NCI-H146 treated with DMSO at 0.1 percent for 48 hours (cell line): ENCODE results near the gene RUSC1.
"Not testable (repeated sequence)": the region's sequence is repeated elsewhere in the genome, so short reads cannot be mapped to it uniquely, and the experiment has no call there.

Experiments used
- DNase-seq: peaks from one replicate; lab custom pipeline; 2025; ENCODE audit not compliant: unreplicated experiment; lab: John Stamatoyannopoulos, UW

The RUSC1 gene, protein sequence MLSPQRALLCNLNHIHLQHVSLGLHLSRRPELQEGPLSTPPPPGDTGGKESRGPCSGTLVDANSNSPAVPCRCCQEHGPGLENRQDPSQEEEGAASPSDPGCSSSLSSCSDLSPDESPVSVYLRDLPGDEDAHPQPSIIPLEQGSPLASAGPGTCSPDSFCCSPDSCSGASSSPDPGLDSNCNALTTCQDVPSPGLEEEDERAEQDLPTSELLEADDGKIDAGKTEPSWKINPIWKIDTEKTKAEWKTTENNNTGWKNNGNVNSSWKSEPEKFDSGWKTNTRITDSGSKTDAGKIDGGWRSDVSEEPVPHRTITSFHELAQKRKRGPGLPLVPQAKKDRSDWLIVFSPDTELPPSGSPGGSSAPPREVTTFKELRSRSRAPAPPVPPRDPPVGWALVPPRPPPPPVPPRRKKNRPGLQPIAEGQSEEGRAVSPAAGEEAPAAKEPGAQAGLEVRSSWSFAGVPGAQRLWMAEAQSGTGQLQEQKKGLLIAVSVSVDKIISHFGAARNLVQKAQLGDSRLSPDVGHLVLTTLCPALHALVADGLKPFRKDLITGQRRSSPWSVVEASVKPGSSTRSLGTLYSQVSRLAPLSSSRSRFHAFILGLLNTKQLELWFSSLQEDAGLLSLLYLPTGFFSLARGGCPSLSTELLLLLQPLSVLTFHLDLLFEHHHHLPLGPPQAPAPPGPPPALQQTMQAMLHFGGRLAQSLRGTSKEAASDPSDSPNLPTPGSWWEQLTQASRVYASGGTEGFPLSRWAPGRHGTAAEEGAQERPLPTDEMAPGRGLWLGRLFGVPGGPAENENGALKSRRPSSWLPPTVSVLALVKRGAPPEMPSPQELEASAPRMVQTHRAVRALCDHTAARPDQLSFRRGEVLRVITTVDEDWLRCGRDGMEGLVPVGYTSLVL

DNA sequence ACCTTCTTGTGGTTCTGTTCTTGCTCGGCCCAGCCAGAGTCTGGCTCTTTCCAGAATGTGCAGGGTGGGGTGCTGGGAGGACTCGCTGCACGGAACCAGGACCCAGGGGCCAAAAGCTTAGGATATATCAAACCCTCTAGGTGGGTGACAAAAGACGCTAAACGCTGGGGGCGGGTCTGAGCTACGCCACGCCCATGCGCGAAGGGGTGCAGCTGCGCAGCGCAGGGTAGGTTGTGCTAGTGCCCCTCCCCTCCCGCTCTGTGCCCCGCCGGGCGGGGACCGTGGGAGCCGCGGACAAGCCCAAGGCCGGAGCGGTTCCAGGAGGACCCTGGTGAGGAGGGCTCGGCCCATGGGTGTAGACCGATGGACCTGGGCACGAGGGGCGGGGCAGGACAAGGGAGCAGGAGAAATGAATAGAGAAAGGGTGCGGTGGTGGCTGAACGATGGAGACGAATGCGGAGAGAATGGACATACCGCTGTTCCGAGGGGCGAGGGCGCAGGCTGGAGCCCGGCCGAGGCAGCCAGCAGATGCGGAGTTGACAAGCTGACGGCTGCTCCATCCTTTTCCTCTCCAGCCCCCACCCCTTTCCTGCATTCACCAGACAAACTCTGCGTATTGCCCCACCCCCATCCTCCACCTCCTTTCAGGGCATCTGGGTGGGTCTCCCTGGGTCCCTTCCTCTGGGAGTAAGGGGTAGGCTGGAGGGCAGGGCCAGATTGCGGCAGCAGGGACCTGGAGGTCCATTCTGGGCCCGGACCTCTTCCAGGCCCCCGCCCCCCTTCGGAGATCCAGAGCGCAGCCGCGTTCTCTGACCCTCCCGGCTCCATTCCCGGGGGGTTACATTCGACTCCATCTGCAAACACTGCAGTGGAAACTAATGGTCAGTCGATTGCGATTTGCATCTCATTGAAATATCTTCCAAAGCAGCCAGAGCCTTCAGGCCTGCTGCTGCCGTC is at the start of gene RUSC1:
RUSC1 (plus strand) TSS at position 234 of the 957 bp plus-strand sequence. CDS start 880 bp downstream, outside the sequence.
- DNase-seq, result peak; percentile 10

DNA sequence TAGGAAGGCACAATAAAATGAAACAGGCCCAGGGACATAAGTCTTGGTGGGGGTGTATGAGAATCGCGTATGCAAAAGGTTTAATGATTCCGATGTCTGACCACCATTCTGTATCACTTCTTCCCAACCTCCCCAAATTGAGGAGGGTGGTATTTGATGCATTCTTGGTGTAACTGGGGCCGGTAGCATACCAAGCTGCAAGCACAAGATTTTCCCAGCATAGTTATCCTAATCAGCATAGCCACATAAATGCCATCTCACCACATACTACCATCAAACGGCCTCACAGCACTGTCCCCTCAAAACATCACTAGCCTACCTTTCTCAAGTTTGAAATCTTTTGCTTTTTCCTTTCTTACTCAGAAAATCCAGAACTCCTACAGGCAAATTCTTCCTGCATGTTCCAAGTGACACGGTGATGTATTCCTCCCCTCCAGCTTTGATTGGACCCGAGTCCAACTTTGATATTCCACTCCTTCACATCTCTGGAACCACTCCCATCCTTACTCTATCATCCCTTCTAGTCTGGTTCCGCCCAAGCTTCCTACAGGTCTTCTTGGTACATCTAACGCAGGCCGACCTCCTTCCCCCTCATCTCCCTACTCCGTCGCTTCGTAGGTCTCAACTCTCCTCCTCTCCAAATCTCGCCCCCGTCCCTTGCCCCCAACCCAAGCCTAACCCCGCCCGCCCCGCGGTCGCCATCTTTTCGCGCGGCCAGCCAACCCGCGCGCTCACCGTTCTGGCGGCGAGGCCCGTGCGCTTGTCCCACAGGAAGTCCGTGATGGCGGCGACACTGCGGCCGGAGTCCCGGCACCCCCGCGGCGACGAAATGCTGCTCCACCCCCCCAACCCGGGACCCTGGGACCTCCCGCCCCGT is 48.0 kb upstream of the RUSC1 start:
- DNase-seq, result peak; percentile 63

GRCh38 chr1:155273343-155274245 is 47.1 kb upstream of the RUSC1 start, which contains the start of gene CLK2:
TSS of gene CLK2 (minus strand) at chr1:155273504. CDS start at chr1:155270977, 2,527 bp downstream.
- peak; percentile 95 for DNase-seq

DNA sequence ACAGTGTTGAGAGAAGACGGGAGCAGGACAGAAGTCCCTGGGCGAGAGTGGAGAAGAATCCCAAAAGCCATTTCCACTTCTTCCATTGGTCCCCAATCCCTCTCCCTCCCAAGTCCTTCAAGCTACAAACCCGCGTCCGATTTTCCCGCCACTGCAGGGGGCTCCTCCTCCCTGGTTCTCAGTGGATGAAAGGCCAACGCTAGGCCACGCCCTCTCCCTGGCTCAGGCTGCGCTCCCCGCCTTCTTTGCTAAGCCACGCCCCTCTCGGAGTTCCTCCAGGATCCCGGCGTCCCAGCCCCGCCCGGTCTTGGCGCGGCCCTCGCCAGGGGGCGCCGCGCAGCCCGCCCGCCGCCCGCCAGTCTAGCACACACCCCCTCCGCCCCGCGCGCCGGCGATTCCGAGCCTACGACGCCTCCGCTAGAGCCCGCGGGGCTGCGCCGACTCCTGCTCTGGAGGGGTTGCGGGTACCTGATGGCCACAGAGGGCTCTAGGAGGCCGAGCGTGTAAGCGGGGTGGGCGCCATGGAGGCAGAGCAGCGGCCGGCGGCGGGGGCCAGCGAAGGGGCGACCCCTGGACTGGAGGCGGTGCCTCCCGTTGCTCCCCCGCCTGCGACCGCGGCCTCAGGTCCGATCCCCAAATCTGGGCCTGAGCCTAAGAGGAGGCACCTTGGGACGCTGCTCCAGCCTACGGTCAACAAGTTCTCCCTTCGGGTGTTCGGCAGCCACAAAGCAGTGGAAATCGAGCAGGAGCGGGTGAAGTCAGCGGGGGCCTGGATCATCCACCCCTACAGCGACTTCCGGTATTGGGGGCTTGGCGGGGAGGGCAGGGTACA is 43.4 kb upstream of the RUSC1 start, which contains the start of gene HCN3:
HCN3 (plus strand) TSS at position 394 of the 832 bp plus-strand sequence; CDS start at position 522, 128 bp downstream.
- DNase-seq, result peak; percentile 94

GRCh38 chr1:155277902-155278688 is 42.6 kb upstream of the RUSC1 start:
- DNase-seq, result peak; percentile 71

DNA sequence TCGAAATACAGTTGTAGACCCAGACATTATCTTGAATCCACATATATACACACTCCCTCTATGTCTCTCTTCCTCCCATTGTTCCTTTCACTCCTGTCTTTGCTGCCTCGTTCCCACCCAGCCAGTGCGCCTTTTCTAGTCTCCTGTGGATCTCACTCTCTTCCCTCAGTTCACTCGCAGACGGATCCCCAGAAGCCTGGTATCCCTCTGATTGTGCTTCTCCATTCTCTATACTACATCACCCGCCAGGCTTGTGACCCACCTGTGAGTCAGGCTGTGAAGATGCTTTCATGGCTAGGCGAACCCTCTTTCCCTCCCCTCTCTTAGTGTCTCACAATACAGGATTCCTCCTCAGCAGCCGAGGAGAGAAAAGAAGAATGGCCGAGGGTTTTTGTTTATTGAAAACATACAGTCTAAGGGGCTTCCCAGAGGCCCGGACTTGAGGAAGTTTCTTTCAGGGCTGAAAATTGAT is 42.0 kb upstream of the RUSC1 start:
- DNase-seq, result no peak

DNA sequence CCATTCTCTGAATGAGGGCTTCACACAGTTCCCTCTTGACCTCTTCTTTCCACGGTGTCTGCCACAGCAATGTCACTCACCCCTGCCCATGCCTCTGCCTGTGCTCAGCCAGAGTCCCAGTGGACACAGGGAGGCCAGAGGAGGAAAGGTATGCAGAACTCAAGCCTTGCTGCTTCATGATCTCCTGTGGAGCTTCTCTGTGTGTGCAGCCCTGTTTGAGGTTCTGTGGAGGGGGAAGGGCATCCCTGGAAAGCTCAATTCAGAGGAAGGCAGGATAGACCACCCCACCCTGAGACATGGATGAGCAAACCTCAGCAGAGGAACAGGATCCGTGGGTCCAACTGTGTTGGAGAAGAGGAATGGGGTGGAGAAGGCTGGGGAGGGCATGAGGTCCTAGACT is 41.4 kb upstream of the RUSC1 start:
- DNase-seq, result no peak

- DNase-seq, result no peak
Measured at GRCh38 chr1:155282488-155283091, 38.1 kb upstream of the RUSC1 start.

DNA sequence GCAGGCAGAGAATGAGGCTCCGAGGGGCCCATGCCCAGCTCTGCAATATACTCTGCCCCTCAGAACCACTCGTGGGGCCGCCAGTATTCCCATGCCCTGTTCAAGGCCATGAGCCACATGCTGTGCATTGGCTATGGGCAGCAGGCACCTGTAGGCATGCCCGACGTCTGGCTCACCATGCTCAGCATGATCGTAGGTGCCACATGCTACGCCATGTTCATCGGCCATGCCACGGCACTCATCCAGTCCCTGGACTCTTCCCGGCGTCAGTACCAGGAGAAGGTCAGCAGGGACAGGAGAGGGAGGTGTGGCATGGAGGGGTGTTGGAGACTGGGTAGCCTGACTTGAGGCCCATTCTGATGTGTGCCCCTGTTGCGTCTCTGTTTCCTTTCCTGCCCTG is 36.2 kb upstream of the RUSC1 start:
- no peak for DNase-seq

DNA sequence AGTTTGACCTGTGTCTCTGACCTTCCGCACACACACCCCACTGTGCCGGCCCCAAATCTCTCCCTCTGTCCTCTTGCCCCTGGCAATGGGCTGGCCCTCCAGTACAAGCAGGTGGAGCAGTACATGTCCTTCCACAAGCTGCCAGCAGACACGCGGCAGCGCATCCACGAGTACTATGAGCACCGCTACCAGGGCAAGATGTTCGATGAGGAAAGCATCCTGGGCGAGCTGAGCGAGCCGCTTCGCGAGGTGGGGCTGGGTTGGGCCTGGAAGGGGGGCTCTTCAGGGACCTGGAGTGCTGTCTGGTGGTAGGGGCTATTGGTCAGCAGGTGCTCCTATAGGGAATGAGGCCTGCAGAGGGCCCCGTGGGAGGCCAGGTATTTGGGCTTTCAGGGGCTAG is 35.6 kb upstream of the RUSC1 start:
- no peak for DNase-seq

GRCh38 chr1:155285631-155286044 is 35.1 kb upstream of the RUSC1 start:
- DNase-seq, result no peak

- no peak for DNase-seq
Measured at GRCh38 chr1:155286544-155286943, 34.1 kb upstream of the RUSC1 start.

- DNase-seq, result no peak
Measured at GRCh38 chr1:155287987-155288543, 32.6 kb upstream of the RUSC1 start.

DNA sequence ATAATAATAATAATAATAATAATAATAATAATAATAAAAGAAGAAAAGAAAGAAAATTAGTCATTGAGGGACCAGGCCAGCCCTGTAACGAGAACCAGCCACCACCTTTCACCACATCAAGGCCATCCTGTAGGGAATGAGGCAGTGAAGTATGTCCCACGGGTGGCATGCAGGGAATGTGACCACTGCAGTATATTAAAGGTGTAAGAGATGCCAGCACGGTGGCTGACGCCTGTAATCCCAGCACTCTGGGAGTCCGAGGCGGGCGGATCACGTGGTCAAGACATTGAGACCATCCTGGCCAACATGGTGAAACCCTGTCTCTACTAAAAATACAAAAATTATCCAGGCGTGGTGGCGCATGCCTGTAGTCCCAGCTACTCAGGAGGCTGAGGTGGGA is 29.7 kb upstream of the RUSC1 start:
- not testable (repeated sequence) for DNase-seq

- no peak for DNase-seq
Measured at GRCh38 chr1:155293086-155293749, 27.5 kb upstream of the RUSC1 start.
